Activated naive CD4-positive, alpha-beta T cell treated with anti-CD3 and anti-CD28 coated beads, Interleukin-2, amount 50 U/mL, for 16 hours (primary cell): ENCODE measurements around the gene PLCXD1.
"Not testable (repeated sequence)": the region's sequence is repeated elsewhere in the genome, so short reads cannot be mapped to it uniquely, and the experiment has no call there.

Experiments
- DNase-seq: peaks from one replicate; pipeline ENCODE4 v3.0.0-alpha.2; 2020

Gene PLCXD1

GRCh38 chrX:281166-281999 lies at the start of gene PLCXD1:
Gene PLCXD1, plus strand, starts transcription at chrX:281381. Its CDS starts 2,807 bp downstream, at chrX:284188.
- peak; percentile 2 for DNase-seq

GRCh38 chrX:231637-232277 lies 49.4 kb upstream of the PLCXD1 start:
- DNase-seq: not testable (repeated sequence)

- DNase-seq: not testable (repeated sequence)
These were observed 48.9 kb upstream of the PLCXD1 start for GRCh38 chrX:232278-232655.

GRCh38 chrX:236201-236600 lies 45.0 kb upstream of the PLCXD1 start:
- DNase-seq: not testable (repeated sequence)

- no peak for DNase-seq
These were observed 30.2 kb upstream of the PLCXD1 start for GRCh38 chrX:250965-251364.

GRCh38 chrX:251396-252243 lies 29.6 kb upstream of the PLCXD1 start:
- not testable (repeated sequence) for DNase-seq

GRCh38 chrX:252244-252956 lies 28.8 kb upstream of the PLCXD1 start:
- DNase-seq: no peak

GRCh38 chrX:252957-253291 lies 28.3 kb upstream of the PLCXD1 start:
- DNase-seq: no peak

- DNase-seq: no peak
These were observed 27.5 kb upstream of the PLCXD1 start for GRCh38 chrX:253451-254297.

GRCh38 chrX:254630-255215 lies 26.5 kb upstream of the PLCXD1 start:
- no peak for DNase-seq

GRCh38 chrX:255923-256331 lies 25.3 kb upstream of the PLCXD1 start:
- DNase-seq: no peak

- DNase-seq: not testable (repeated sequence)
These were observed 24.1 kb upstream of the PLCXD1 start for GRCh38 chrX:257054-257453.

GRCh38 chrX:257681-258289 lies 23.4 kb upstream of the PLCXD1 start:
- DNase-seq: no peak

GRCh38 chrX:258291-259040 lies 22.7 kb upstream of the PLCXD1 start:
- DNase-seq: no peak

GRCh38 chrX:259692-260355 lies 21.4 kb upstream of the PLCXD1 start:
- DNase-seq: no peak

- DNase-seq: no peak
These were observed 19.8 kb upstream of the PLCXD1 start for GRCh38 chrX:261167-261918.

GRCh38 chrX:261919-262352 lies 19.2 kb upstream of the PLCXD1 start:
- no peak for DNase-seq

- no peak for DNase-seq
These were observed 18.7 kb upstream of the PLCXD1 start for GRCh38 chrX:262381-262909.

- DNase-seq: not testable (repeated sequence)
These were observed 17.2 kb upstream of the PLCXD1 start for GRCh38 chrX:264006-264405.
